GM21360 (cell line): Measurements from ENCODE around the gene DNAI1.

ENCODE experiments used
- ATAC-seq: cut with Tn5 transposase; IDR thresholded peaks from one replicate; pipeline ENCODE4 v1.9.1; 2021; ENCODE audit warnings: mild to moderate bottlenecking, moderate library complexity; ENCODE audit not compliant: unreplicated experiment

The DNAI1 gene

DNA sequence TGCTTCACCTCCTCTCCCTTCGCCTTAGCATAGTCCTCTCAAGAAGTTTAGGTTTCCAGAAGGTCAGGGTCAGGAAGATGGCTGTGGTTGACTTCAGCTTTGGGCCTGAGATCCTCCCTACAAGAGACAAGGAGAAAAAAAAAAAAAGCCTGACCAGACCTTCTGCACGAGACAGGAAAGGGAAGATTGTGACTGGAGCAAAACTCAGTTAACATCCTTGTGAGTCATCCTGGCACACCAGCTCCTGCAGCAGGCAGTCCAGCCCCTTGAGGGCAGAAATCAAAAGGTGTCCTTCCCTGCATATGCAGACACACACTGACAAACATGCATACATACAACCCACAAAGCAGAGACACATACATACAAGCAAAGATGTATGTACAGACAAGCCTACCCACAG is 82.2 kb downstream of the DNAI1 start:
- ATAC-seq = no peak

DNA sequence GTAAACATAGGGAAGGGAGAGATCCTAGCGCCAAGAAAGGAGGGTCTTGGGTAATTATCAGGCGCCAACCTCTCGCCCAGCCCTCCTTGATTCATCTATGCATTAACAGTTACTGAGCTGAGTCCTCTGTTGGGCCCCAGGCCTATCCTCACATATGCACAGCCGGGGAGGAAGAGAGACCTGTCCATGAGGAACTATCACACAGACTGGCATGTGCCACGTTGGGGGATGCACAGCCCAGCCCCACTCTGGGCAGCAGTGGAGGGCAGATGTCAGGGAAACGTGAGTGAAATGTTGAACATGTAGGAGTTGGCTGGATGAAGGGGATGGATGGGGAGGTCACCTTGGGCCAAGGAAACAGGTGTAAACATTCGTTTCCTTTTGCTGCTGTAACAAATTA is 82.9 kb downstream of the DNAI1 start:
- ATAC-seq = no peak

DNA sequence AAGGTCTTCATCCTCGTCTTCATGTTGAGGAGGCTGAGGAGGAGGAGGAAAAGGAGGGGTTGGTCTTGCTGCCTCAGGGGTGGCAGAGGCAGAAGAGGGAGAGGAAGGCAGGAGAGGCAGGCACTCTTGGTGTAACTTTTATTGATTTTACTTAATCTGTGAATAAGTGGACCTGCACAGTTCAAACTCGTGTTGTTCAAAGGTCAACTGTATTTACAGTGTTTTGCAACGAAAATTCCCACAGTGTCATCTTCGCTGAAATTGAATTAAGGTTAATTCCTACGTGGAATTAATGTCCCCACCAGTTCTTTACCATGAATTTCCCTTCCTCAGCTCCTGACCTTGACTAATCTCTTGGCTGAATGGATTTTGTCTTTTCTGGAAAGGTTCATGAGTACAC is 85.4 kb downstream of the DNAI1 start:
- ATAC-seq = no peak

DNA sequence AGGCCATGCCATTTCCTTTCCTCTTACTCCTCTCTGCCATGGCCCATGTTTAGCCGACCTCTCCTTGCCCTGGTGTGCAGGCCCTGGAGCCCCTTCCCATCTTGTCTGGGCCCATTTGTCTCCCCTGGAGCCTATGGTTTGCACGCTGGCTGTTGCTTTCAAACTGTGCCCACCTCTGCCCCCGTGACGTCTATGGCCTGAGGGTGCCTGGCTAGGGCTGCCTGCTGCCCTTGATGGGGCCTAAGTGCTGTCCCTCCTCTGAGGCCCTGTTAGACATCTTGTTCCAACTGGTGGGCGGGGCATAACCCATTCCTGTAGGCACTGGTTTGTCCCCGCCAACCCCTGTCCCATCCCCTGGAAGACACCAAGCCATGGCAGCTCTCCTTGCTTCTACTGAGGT is 86.9 kb downstream of the DNAI1 start:
- no peak for ATAC-seq

DNA sequence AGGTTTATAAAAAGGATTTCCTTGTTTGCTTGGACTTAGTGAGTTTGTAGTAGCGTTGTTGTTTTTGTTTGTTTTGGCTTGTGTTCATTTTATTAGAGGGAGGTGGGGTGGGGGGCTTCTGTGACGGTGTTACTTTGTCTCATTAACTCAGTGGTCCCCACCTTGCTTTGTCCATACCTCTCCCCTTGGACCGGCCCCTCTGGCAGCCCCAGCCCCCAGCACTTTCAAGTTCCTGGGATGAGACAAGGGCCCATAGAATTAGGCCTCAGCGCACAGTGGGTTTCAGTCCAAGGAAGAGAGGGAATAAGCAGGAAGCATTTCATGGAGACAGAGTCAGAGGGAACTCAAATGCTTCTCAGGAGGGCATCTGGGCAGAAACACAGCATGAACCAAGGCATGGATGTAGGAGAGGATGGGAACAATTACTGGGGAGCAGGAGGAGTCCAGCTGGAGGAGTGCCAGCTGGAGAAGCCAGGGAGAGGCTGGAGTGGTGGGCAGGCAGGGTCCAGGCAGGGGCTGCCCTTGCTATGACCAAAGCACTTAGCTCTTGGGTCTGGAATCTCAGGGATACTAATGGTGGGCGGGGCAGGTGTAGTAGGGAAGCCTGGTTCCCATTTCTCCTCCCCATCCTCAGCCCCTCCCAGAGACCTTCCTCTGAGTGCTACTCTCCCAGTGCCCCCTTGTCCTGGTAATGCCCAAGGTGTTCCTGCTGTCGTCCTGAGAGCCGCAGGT is 87.7 kb downstream of the DNAI1 start:
- ATAC-seq = no peak

DNA sequence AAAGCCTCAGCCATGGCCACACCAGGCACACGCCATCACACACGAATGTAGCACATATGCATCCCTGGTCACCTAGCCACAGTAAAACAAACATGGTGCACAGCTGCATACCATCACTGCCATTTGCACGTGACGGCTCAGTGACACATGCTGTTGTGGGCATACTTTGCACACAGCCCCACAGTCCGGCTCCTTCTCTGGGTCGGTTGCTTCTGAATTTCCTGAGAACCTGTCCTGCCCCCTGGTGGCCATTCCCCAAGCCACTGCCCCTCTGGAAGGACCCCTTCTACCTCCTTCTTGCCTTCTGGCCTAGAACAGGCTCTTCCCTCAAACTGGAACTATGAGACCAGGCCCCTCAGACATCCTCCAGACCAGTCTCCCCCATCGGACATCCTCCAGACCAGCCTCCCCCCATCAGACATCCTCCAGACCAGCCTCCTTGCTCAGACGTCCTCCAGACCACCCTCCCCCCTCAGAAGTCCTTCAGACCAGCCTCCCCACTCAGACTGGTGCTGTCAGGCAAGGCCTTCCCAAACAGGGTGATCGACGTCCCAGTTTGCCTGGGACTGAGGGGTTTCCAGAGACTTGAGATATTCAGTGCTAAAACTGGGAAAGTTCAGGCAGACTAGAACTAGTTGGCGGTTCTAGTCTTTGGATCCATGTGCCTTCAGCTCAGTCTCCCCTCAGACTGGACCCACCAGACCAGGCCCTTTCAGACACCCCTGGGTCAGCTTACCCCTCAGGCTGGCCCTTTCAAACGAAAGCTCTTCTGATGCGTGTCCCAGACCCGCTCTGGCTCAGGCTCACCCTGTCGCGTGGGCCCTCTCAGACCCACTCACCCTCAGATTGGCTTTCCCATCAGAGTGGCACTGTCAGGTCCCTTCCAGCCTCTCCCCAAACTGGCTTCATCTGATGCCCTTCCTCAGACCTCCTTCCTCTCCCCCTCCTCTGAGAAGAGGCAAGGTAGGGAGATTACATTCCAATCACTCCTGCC is 88.5 kb downstream of the DNAI1 start:
- no peak for ATAC-seq

DNA sequence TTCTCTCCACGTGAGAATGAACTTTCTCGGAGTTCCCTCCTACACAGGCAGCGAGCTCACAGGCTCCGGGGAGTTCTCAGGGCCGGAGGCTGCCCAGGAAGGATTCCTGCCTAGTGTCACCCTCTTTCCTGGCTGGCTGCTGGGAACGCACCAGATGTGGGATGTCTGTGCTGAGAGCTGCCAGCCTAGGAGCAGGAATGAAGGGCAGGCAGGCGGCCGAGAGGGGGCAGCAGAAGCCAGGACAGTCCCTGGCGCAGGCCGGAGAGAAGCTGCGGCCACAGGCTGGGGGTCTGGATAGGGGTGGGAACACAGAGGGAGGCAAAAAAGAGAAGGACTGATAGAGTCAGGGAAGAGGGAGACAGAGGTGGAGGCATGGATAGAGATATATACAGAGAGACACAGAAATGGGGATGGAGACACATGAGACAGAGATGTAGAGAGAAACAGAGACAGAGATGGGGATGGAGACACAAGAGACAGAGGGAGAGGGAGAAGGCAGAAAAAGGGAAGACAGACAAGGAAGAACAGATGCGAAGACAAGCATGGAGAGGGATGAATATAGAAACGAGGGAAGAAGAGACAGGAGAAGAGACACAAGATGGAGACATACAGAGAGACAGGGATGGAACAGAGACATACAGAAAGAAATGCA is 89.5 kb downstream of the DNAI1 start:
- ATAC-seq = no peak

DNA sequence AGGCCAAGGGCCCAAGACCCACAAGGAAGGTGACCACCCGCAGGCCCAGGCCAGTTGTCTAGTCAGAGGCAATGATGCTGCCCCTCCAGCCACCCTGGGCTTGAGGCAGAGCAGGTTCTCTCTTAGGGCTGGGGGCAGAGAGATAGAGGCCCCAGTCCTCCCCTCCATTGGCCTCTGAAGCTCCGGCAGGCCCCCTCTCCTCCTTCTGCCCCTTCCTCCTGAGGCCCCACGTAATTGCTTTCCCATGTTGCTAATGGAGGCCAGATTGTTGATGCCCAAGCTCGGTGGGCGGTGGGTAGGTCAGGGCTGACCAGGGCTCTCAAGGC is 90.8 kb downstream of the DNAI1 start:
- ATAC-seq = no peak

DNA sequence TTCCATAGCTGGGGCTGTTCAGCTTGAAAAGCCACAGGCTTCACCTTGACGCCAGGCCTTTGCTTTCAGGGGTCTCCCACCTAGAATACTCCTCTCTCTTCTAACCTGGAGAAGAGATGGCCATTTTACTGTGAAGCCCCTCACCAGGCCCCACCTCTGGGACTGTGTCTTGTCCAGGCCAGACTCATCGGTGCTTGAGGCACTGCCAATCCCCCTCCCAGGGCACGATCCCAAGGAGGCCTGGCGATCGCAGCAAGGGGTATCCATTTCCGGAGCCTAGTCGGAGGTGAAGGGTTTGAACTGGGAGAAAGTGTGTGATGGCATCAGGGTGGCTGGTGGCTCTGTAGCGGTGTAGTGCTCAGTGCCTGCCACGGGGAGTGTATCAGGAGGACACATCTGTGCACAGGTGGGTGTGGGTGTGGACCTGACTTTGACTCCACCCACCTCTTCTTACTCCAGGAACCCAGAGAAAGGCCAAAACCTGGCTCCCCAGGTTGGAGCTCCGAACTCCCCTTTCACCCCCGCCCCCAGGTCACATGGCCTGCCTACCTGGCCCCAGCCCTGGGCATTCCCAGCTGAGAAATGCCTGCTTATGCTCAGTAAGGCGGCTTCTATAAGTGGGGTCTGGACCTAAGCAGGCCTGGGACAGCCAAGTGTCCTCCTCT is 91.5 kb downstream of the DNAI1 start:
- no peak for ATAC-seq

GRCh38 chr9:34550681-34551270 is 92.2 kb downstream of the DNAI1 start:
- no peak for ATAC-seq

DNA sequence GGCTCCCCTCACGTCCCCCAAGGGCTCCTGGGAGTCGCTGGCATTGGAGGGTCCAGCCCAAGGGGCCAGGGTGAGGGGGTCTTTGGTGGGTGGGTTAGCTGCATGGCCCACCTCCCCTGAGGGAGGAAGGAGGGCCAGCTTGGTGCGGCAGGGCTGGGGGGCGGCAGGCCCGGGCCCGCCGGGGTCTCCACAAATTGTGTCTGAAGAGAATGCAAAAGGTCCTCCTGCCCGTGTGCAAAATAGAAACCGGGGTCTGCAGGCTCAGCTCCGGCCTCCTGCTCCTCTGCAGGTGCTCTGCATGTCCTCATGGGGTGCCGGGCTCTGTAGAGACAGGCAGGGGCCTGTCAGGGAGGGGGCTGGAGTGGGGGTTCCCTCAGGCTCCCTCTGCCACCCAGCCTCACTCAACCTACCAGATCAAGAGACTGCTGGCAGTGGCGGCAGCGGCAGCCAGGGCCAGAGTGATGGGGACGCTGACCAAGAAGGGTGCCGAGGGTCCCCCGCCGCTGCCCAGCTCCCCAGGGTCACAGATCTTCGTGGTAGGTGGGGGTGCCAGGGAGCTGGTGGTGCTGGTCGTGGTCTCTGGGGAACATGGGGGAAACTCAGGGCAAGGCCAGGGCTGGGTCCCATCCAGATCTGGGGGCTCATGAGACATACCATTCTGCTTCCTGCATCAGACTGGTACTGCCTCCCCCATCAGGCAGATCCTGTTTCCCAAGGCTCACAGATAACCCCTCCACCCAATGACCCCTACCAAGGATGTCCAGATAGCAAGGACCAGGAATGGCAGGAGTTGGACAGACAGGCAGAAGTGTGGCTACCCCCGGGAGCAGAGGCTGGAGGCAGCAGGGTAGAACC is 93.4 kb downstream of the DNAI1 start:
- no peak for ATAC-seq

GRCh38 chr9:34552606-34552981 is 94.0 kb downstream of the DNAI1 start:
- no peak for ATAC-seq

- ATAC-seq = no peak
Observed at GRCh38 chr9:34552986-34553385, 94.4 kb downstream of the DNAI1 start.

DNA sequence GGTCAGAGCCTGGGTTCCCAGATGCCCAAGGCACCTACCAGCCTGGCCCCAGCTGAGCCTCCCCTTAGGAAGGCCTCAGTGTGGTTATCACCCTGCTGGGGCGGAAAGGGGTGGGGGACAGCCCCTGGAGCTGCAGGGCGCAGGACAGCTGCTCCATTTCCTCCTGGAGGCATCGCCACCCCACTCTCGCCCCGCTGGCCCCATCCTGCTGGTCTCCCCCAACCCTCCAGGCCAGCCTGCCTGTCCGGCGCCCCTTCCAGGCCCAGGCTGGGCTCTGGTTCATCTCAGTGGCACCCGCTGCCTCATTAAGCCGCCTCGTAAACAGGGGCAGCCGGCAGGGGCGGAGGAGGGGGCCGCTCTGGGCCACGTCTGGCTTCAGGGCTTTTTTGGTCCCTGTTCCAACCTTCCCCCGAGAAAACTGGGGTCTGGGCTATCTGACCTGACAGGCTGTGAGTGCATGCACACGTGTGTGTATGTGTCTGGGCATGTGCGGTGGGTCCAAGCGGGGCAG is 95.0 kb downstream of the DNAI1 start:
- ATAC-seq = no peak

GRCh38 chr9:34554211-34555001 is 95.8 kb downstream of the DNAI1 start:
- ATAC-seq = no peak

- no peak for ATAC-seq
Observed at GRCh38 chr9:34555002-34555348, 96.4 kb downstream of the DNAI1 start.

- ATAC-seq = no peak
Observed at GRCh38 chr9:34555500-34555899, 96.9 kb downstream of the DNAI1 start.

DNA sequence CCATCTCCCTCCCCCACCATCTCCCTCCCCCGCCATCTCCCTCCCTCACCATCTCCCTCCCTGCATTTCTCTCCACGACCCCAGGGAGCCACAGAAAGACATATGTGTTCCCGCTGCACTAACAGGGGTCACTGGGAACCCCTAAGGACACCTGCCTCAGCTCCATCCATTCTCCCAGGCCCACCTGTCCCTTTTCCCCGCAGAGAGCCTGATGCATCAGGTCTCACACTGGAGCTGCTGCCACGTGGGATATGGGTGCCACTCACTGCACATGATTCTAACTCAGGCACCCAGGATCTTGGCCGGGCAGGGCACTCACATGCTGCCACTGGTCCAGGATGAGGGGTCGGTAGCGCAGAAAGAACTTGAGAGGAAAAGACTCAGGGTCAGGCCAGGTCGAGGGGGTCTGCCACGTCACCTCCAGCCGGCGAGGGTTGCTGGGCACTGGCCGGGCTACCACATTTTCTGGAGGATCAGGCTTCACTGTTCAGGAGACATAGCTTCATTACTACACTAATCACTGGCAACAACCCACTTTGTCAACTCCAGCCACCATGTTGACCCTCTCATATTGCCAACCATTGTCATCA is 97.4 kb downstream of the DNAI1 start:
- no peak for ATAC-seq

DNA sequence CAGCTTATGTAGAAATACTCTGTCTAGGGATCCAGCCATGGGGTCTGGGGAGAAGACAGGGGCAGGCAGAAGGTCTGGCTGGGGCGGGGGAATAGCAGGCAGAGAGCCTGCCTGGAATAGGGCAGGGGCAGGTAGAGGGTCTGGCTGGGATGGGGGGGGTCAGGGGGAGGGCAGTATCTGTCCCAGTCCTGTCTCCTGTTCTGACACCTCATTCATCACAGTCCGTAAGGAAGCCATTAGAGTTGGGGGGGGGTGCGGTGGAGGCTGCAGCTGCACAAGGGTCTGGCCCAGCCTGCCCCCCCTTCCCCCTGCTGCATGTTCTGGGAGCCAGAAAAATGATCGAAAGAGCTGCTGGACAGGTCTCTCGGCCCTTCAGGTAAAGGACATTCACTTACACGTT is 98.3 kb downstream of the DNAI1 start:
- no peak for ATAC-seq
